ENCODE measurements around the gene TINAGL1.

- no peak for TF ChIP-seq CTCF (conservative IDR thresholded peaks at IDR 0.05)
- TF ChIP-seq ZFX (IDR thresholded peaks at IDR 0.05), result no peak
Measured at GRCh38 chr1:31579374-31579773, 3.1 kb downstream of the TINAGL1 start.

Measured in C4-2B (cell line).